ENCODE data around the gene SEC22A. TPM values are rescaled to one million over a fixed set of nuclear protein-coding genes. Genes with fewer than 3 reads are reported as not detected.

SEC22A gene
- total RNA-seq, 3 donors from 2014 or later = 28.5 to 45.2 (median 33.1) TPM

DNA sequence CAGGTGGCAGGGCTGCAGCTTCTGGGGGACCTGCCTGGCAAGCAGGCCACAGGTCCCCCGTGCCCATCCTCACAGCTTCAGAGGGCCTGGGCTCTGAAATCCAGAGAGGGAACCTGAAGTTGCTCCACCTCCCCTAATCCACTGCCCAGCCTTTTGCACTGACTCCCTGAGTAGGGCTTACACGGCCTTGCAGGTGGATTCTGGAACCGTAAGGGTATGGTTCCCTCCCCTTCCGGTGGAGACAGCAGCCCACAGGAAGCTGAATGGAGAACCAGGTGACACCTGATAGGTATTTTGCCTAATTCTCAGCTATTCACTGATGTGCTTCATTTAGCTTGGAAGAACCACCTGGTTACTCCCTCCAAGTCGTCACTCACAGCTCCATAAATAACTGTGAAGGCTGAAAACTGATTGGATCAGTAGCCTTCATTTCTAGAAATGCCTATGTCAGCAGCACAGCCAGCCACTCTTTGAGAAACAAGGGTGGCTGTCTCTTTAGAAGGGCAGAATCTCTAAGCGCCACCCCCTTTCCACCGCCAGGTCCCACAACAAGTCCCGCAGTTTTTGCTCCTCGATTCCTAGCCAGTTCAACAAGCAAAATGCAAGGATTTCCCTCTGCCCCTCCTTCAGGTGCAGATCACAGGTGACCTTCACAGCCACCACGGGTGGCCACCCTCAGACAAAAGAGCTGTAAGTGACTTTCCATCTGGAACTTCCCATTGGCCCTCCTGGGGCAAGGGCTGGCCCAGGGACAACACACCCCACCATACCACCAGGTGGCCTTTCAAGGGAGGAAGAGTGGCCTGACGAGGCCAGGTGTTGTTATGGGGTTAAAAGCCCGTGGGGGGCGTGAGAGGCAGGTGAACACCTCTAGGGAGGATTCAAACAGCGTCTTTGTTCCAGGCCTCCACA lies 112.9 kb downstream of the SEC22A start:
- Histone ChIP-seq H3K27ac (no peak overlapping the region), H3K36me3 (no peaks in the 10 kb centered on the region)
- DNase-seq (ENCODE audit: low spot score in 2 of 2) = no peak

DNA sequence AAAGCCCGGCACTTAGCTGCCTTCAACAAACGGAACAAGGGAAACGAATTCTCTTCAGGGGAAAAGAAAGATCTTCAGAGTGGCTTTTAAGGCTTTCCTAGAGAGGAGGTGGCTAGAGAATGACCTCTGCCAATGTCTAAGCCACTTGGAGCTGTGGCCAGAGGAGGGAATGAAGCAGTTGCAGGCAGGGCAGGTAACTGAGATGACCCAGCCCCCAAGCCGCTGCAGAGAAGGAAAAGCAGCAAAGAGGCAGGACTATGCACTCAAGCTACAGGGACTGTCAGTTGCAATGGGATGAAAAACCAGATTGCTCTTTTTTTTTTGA lies 113.5 kb downstream of the SEC22A start:
- H3K27ac ChIP-seq = no peak overlapping the region
- no peaks in the 10 kb centered on the region for H3K4me1 ChIP-seq
- intact Hi-C loops (cut with DNase I; ENCODE audit: low total_unique reads) = no loop called here
- H3K4me3 ChIP-seq = no peak overlapping the region
- TF ChIP-seq POLR2AphosphoS5 (IDR thresholded peaks at IDR 0.05) (no peak), POLR2A (IDR thresholded peaks at IDR 0.05) (no peak)
- TF ChIP-seq, protein P1, sequence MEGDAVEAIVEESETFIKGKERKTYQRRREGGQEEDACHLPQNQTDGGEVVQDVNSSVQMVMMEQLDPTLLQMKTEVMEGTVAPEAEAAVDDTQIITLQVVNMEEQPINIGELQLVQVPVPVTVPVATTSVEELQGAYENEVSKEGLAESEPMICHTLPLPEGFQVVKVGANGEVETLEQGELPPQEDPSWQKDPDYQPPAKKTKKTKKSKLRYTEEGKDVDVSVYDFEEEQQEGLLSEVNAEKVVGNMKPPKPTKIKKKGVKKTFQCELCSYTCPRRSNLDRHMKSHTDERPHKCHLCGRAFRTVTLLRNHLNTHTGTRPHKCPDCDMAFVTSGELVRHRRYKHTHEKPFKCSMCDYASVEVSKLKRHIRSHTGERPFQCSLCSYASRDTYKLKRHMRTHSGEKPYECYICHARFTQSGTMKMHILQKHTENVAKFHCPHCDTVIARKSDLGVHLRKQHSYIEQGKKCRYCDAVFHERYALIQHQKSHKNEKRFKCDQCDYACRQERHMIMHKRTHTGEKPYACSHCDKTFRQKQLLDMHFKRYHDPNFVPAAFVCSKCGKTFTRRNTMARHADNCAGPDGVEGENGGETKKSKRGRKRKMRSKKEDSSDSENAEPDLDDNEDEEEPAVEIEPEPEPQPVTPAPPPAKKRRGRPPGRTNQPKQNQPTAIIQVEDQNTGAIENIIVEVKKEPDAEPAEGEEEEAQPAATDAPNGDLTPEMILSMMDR (IDR thresholded peaks at IDR 0.05) = no peak
- no peaks in the 10 kb centered on the region for H3K36me3 ChIP-seq
- no peaks in the 10 kb centered on the region for H3K27me3 ChIP-seq
- no peaks in the 10 kb centered on the region for H3K9me3 ChIP-seq
- no peak for DNase-seq (ENCODE audit: low spot score in 2 of 2)

More for the DNA sequence above, 112.9 kb downstream of the SEC22A start:
- Histone ChIP-seq H3K4me3 (no peak overlapping the region), H3K4me1 (no peaks in the 10 kb centered on the region), H3K27me3 (no peaks in the 10 kb centered on the region), H3K9me3 (no peaks in the 10 kb centered on the region)
- intact Hi-C loops (cut with DNase I; ENCODE audit: low total_unique reads) = no loop called here
- TF ChIP-seq, protein P1 (IDR thresholded peaks at IDR 0.05) = no peak
- TF ChIP-seq POLR2A (IDR thresholded peaks at IDR 0.05) (no peak), POLR2AphosphoS5 (IDR thresholded peaks at IDR 0.05) (no peak)

DNA sequence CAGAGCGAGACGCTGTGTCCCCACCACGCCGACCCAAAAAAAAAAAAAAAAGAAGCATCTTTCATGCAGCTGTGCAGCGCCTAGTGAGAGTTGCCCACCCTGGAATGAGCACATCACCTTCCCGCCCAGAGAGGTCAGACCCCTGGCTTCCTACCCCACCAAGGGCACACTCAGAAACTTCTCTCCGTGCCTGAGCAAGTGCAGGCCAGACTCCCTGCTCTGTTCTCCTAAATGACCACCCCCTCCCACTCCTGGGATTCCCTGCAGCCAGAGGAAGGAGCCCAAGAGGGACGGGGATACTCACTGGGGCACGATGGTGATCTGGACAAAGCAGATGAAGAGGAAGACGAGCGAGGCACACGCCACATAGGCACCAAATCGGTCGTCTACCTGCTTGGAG lies 116.0 kb downstream of the SEC22A start:
- no peaks in the 10 kb centered on the region for H3K27me3 ChIP-seq
- H3K9me3 ChIP-seq = no peaks in the 10 kb centered on the region
- H3K4me3 ChIP-seq = no peak overlapping the region
- DNase-seq (ENCODE audit: low spot score in 2 of 2) = no peak
- intact Hi-C loops (cut with DNase I; ENCODE audit: low total_unique reads) = no loop called here
- no peak for TF ChIP-seq POLR2A (IDR thresholded peaks at IDR 0.05)
- TF ChIP-seq, protein P1 (IDR thresholded peaks at IDR 0.05) = no peak
- TF ChIP-seq POLR2AphosphoS5 (IDR thresholded peaks at IDR 0.05) = no peak
- H3K4me1 ChIP-seq = no peaks in the 10 kb centered on the region
- no peaks in the 10 kb centered on the region for H3K36me3 ChIP-seq
- H3K27ac ChIP-seq = no peak overlapping the region

DNA sequence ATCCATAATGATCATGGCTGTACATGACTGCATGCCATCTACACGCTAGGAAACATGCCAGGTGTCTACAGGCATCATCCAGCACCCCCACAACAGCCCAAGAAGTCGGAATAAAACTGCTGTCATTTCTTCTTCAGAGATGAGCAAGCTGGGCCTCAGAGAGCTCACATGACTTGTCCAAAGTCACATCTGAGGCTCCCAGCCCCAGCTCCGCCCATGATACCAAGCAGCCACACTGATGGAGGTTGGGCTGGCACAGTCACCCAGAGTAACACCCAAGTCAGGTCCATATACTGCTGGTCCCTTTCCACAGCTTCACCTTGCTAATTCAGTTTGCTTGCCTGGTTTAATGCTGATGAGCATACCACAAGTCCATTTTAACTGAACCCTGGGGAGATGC lies 116.6 kb downstream of the SEC22A start:
- TF ChIP-seq POLR2A (IDR thresholded peaks at IDR 0.05) = no peak

DNA sequence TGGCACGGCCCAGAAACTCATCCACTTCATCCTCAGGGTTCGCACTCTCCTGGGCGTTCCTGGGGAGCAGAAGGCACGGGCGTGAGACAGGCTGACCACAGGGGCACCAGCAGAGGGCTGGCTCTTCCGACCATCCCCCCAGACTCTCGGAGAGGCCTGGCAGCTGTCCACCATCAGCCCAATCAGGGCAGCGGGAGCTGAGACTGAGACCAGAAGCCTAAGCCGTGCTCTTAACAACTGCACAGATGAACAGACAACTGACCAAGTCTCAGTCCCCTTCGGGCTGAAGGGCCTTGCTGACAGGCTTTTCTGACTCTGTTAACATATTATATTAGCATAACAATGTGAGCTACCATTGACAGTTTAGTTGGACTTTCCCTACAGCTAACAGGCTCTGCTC lies 118.0 kb downstream of the SEC22A start:
- intact Hi-C loops (cut with DNase I; ENCODE audit: low total_unique reads) = no loop called here
- H3K9me3 ChIP-seq = no peaks in the 10 kb centered on the region
- no peak for TF ChIP-seq POLR2A (IDR thresholded peaks at IDR 0.05)
- TF ChIP-seq POLR2AphosphoS5 (IDR thresholded peaks at IDR 0.05) = no peak
- TF ChIP-seq, protein P1 (IDR thresholded peaks at IDR 0.05) = no peak
- H3K27me3 ChIP-seq = no peaks in the 10 kb centered on the region
- no peaks in the 10 kb centered on the region for H3K4me1 ChIP-seq
- no peak for DNase-seq (ENCODE audit: low spot score in 2 of 2)
- H3K4me3 ChIP-seq = no peak overlapping the region
- H3K36me3 ChIP-seq = no peaks in the 10 kb centered on the region
- no peak overlapping the region for H3K27ac ChIP-seq

More for the DNA sequence above, 116.6 kb downstream of the SEC22A start:
- H3K4me3 ChIP-seq = no peak overlapping the region
- intact Hi-C loops (cut with DNase I; ENCODE audit: low total_unique reads) = no loop called here
- no peak for DNase-seq (ENCODE audit: low spot score in 2 of 2)
- H3K9me3 ChIP-seq = no peaks in the 10 kb centered on the region
- H3K36me3 ChIP-seq = no peaks in the 10 kb centered on the region
- H3K27ac ChIP-seq = no peak overlapping the region
- no peaks in the 10 kb centered on the region for H3K27me3 ChIP-seq
- H3K4me1 ChIP-seq = no peaks in the 10 kb centered on the region
